GM21717 (cell line): Measurements from ENCODE around the gene UGT1A5.
"Not testable (repeated sequence)": the region's sequence is repeated elsewhere in the genome, so short reads cannot be mapped to it uniquely, and the experiment has no call there.

Experiments
- ATAC-seq: cut with Tn5 transposase; IDR thresholded peaks from one replicate; pipeline ENCODE4 v1.9.1; 2021; ENCODE audit warnings: mild to moderate bottlenecking, moderate library complexity; ENCODE audit not compliant: unreplicated experiment

The UGT1A5 gene

DNA sequence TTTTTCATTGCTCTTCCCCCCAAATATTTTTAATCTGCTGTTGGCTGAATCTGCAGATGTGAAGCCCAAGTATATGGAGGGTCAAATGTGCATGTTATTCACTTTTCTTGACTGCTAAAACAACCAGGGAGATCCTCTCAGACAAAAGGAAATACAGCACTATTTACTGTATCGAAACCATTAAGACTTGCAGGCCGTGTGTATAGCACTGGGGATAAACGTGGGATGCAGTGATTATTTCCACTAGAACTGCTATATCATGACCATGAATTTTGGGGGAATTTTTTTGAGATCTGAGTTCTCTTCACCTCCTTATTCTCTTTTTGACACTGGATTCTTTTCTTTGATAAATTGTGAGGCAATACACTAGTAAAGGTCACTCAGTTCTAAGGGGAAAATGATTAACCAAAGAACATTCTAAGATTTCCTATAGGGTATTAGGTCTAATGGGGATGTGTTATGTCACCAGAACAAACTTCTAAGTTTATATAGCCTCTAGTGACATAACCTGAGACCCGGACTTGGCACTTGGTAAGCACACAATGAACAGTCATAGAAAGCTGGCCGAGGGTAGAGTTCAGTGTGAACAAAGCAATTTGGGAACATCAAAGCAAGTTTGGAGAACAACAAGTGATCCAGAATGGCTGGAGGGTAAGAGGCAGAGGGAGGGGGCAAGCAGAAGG lies 32.5 kb downstream of the UGT1A5 start:
- no peak for ATAC-seq

DNA sequence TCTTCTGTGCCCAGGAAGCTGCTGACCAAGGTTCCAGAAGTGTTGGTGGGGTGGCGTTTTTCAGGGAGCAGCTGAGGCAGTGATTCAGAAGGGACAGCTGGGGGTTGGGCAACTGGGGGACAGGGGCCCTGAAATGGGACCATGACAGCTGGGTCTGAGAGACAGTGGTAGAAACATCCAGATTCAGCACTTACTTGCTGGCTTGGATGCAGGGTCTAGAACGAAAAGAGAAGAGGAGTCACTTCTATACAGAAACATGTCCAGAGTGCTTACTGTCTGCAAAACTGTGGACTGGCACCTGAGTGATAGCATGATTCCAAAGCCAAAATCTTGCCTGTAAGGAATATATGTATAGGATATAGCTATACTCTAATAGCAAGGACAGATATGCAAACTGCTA lies 33.1 kb downstream of the UGT1A5 start:
- ATAC-seq: not testable (repeated sequence)

DNA sequence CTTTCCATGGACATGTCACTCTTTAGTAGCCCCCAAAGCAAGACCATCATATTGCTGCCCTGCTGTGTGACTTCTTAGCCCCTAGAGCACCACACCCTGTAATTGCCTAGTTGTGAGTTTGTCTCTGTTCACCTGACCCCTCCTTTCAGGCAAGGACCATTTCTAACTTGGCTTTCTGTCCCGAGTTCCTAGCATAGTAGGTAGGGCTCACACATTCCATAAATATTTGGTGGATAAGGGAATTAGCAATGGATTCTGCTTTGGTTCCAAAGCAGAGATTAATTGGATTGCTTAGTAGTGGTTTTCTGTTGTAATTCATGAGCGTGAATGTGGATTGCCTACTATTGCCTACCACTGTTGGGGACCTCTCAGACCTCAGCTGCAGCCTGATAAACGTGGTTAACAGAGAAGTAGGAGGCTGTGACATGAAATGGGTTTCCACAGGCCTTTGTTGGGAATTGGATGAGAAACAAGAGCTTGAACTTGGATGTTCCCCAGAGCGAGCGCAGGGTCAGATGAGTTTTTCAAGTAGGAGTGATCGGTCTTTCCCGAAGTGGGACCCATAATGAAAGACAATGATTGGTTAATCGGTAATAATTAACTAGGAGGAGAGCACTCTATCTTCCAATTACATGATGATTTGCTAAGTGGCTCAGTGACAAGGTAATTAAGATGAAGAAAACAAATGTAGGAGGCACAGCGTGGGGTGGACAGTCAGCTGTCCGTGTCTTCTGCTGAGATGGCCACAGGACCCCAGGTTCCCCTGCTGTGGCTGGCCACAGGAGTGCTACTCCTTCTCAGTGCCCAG lies 34.0 kb downstream of the UGT1A5 start:
- no peak for ATAC-seq

DNA sequence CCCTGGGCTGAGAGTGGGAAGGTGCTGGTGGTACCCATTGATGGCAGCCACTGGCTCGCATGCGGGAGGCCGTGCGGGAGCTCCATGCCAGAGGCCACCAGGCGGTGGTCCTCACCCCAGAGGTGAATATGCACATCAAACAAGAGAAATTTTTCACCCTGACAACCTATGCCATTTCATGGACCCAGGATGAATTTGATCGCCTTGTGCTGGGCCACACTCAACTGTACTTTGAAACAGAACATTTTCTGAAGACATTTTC lies 34.5 kb downstream of the UGT1A5 start:
- no peak for ATAC-seq

DNA sequence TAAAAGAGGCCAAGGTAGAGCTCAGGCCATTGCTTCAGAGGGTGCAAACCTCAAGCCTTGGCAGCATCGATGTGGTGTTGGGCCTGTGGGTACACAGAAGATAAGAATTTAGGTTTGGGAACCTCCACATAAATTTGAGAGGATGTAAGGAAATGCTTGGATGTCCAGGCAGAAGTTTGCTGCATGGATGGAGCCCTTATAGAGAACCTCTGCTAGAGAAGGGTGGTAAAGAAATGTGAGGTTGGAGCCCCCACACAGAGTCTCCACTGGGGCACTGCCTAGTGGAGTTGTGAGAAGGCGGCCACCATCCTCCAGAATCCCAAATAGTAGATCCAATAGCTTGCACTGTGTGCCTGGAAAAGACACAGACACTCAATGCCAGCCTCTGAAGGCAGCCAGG lies 38.0 kb downstream of the UGT1A5 start:
- not testable (repeated sequence) for ATAC-seq

DNA sequence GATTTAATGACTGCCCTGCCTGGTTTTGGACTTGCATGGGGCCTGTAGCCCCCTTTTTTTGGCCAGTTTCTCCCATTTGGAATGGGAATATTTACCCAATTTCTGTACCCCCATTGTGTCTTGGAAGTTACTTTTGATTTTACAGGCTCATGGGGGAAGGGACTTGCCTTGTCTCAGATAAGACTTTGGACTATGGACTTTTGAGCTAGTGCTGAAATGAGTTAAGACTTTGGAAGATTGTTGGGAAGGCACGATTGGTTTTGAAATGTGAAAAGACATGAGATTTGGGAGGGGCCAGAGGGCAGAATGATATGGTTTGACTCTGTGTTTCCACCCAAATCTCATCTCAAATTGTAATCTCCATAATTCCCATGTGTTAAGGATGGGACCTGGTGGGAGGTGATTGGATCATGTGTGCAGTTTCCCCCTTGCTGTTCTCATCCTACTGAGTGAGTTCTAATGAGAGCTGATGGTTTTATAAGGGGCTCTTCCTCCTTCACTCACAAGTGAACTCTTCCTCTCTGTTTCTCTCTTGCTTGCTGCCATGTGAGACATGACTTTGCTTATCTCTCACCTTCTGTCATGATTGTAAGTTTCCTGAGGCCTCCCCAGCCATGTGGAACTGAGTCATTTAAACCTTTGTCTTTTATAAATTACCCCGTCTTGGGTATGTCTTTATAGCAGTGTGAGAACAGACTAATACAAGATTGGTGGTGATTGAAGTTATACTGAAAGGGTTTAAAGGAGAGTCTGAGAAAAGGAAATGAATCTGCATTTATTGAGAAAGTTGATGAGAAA lies 38.7 kb downstream of the UGT1A5 start:
- ATAC-seq: not testable (repeated sequence)

DNA sequence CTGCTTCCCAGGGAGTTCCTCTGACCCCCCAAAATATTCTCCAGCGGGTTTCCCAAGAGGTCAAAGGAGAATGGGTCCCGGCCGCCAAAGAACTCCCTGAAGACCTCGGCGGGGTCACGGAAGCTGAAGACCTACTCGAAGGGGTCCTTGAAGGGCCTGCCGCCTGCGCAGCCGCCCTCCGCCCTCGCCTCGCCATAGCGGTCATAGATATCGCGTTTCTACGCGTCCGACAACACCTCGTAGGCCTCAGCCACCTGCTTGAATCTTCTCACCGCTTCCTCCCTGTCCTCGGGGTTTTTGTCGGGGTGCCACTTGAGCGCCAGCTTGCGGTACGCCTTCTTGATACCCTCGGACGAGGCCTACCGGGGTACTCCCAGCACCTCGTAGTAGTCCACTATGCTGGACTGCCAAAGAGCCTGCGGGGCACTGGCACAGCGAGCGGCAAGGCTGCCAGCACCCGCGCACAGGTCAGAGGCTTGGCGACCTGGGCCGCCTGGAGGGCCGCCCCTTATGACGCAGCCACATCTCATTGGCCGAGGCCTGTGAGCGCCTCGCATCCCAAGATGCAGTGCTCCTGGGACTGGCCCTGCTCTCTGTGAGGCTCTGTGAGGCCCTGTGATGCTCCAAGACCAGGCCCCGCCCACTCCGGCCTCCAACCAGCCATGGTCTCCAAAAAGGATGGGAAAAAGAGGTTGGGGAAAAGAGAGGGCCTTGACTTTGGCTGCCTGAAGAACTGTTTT lies 42.3 kb downstream of the UGT1A5 start:
- ATAC-seq: no peak

DNA sequence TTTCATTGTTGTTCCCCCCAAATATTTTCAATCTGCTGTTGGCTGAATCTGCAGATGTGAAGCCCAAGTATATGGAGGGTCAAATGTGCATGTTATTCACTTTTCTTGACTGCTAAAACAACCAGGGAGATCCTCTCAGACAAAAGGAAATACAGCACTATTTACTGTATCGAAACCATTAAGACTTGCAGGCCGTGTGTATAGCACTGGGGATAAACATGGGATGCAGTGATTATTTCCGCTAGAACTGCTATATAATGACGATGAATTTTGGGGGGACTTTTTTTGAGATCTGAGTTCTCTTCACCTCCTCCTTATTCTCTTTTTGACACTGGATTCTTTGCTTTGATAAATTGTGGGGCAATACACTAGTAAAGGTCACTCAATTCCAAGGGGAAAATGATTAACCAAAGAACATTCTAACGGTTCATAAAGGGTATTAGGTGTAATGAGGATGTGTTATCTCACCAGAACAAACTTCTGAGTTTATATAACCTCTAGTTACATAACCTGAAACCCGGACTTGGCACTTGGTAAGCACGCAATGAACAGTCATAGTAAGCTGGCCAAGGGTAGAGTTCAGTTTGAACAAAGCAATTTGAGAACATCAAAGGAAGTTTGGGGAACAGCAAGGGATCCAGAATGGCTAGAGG lies 43.8 kb downstream of the UGT1A5 start:
- no peak for ATAC-seq

DNA sequence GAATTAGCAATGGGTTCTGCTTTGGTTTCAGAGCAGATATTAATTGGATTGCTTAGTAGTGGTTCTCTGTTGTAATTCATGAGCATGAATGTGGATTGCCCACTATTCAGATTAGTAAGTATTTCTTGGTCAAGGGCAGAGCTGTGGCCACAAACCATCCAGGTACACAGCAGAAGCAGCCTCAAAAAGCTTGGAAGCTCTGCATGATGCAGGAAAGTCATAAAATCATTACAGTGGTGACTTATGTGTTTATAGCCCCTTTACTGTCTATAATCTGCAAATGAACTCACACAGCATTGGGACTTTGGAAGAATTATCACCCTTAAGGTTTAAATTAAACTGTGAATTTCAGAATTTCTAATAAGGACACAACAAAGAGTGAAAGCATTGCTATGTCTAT lies 45.4 kb downstream of the UGT1A5 start:
- no peak for ATAC-seq

DNA sequence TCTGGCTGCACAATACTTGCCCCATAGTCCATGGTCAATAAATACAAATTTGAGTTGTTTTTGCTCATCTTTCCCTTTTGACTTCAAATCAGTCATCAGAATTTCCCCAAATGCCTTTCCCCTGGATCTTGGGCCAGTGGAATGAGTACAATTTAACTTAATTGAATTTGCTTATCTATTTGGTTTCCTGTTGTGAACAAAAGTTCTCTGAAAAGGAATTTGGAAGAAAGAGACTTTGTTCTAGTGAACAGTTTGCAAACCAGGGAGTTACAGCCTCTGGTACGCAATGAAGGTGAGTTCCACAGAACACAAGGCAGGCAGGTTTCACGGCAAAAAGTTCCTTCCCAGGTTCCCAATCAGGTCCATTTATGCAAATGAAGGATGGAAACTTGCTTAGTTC lies 46.1 kb downstream of the UGT1A5 start:
- ATAC-seq: no peak

DNA sequence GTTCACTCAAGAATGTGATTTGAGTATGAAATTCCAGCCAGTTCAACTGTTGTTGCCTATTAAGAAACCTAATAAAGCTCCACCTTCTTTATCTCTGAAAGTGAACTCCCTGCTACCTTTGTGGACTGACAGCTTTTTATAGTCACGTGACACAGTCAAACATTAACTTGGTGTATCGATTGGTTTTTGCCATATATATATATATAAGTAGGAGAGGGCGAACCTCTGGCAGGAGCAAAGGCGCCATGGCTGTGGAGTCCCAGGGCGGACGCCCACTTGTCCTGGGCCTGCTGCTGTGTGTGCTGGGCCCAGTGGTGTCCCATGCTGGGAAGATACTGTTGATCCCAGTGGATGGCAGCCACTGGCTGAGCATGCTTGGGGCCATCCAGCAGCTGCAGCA lies 47.3 kb downstream of the UGT1A5 start, which contains the start of gene UGT1A1:
Gene UGT1A1, plus strand, starts transcription at position 228 of the 400 bp plus-strand sequence. Its CDS starts 18 bp downstream, at position 246.
- no peak for ATAC-seq

DNA sequence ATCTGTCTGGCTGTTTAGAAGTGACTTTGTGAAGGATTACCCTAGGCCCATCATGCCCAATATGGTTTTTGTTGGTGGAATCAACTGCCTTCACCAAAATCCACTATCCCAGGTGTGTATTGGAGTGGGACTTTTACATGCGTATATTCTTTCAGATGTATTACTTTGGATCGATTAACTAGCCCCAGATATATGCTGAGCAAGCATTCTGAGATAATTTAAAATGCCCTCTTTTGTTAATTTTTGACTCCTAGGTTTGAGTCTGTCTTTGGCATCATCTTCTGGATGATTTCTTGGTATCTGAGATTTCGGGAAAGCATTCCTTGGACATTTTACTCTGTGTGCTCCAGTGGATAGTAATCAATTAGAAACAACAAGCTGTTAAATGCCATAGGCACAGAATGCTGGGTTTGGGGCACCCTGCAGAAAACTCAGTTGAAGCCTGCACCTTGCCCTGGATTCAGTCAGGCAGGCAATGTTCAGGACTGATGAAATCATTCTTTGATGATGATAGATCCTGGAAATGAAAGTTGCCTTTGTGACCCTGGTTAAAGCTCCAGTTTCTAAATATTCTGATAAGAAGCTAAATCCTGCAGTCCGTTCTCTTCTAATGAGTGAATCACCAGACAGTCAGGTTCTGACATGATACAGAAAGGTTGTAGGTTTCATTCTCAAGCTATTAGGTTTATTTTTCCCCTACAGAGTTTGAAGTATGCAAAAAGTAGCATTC lies 48.5 kb downstream of the UGT1A5 start:
- no peak for ATAC-seq

DNA sequence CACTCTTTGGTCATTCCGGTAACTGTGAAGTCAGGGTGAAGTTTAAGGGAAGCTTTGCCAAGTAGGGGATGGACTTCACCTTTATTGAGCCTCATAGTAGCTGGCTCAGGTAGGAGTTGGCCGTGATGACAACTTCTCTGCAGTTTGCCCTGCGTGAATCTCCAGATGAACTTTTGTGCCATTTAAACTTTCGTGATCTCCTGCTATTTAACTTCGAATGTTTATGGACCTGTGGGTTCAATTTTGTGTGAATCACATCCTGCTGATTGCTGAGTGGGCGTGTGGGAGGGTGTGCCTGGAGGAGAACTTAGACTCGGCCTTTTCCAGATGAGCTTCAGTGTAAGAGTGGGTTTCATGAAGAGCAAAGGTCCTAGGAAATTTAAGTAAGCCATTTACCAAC lies 51.6 kb downstream of the UGT1A5 start:
- ATAC-seq: no peak

DNA sequence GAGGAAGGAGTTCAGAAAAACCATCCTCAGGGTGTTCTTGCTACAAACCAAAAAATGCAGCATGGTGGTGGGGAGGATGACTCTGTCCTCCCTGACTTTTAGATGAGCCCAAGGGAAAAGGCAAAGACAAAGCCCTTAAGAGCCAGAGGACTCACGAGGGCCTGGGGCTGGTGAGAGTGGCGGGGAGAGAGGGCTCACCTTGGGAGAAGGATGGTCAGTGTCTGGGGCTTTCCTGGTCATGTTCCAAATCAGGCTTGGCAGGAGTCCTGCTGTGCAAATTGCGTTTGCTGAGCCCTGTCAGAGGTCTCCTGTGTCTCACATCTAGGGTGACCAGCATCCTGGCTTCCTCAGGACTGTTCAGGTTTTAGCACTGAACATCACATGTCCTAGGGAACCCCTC lies 52.1 kb downstream of the UGT1A5 start:
- no peak for ATAC-seq

DNA sequence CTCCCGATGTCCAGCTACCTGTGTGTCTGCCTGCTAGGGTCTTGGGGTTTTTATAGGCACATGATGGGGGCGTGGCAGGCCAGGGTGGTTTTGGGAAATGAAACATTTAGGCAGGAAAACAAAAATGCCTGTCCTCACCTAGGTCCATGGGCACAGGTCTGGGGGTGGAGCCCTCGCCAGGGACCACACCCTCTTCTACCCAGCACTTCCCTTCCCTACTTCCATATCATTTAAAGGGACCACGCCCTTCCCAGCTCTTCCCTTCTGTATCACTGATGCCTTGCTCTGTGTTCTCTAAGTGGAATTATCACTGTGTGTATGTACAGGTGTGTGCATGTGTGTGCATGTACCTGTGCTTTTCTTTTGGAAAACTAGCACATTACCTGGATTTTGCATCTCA lies 53.7 kb downstream of the UGT1A5 start:
- ATAC-seq: no peak

DNA sequence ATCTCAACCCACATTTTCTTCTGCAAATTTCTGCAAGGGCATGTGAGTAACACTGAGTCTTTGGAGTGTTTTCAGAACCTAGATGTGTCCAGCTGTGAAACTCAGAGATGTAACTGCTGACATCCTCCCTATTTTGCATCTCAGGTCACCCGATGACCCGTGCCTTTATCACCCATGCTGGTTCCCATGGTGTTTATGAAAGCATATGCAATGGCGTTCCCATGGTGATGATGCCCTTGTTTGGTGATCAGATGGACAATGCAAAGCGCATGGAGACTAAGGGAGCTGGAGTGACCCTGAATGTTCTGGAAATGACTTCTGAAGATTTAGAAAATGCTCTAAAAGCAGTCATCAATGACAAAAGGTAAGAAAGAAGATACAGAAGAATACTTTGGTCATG lies 55.4 kb downstream of the UGT1A5 start:
- ATAC-seq: no peak

DNA sequence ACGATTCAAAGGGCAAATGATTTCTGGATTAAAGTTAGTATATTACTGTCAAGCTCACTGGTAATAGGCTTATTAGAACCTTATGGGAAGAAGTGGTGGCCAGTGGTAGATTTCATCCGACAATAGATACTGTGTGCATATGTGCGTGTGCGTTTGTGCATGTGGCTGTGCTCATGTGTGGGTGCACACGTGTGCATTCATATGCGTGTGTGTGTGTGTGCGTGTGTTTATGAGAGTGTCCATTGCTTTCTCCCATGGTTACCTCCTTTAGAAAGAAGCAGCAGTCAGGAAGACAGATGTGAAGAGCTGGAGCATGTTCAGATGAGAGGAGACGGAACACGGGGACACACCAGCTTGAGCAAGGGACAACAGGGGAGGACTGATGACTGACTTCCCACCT lies 56.6 kb downstream of the UGT1A5 start:
- no peak for ATAC-seq

DNA sequence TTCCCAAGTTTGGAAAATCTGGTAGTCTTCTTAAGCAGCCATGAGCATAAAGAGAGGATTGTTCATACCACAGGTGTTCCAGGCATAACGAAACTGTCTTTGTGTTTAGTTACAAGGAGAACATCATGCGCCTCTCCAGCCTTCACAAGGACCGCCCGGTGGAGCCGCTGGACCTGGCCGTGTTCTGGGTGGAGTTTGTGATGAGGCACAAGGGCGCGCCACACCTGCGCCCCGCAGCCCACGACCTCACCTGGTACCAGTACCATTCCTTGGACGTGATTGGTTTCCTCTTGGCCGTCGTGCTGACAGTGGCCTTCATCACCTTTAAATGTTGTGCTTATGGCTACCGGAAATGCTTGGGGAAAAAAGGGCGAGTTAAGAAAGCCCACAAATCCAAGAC lies 59.4 kb downstream of the UGT1A5 start:
- ATAC-seq: no peak

DNA sequence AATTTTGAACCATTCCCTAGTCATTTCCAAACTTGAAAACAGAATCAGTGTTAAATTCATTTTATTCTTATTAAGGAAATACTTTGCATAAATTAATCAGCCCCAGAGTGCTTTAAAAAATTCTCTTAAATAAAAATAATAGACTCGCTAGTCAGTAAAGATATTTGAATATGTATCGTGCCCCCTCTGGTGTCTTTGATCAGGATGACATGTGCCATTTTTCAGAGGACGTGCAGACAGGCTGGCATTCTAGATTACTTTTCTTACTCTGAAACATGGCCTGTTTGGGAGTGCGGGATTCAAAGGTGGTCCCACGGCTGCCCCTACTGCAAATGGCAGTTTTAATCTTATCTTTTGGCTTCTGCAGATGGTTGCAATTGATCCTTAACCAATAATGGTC lies 59.9 kb downstream of the UGT1A5 start:
- ATAC-seq: no peak

DNA sequence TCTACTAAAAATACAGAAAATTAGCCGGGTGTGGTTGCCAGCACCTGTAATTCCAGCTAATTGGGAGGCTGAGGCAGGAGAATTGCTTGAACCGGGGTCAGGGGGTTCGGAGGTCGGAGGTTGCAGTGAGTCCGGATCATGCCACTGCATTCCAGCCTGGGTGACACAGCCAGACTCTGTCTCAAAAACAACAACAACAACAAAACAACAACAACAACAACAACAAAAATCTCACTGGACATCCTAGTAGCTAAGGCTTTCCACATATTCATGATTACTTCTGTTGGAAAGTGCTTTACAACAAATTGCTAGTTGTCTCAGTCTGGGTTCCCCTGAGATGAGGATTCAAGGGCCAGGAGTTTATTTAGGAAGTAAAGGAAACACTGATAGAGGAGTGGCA lies 61.1 kb downstream of the UGT1A5 start:
- ATAC-seq: no peak
